ENCODE measurements around the gene LHFPL4.
"Not testable (repeated sequence)": the region's sequence is repeated elsewhere in the genome, so short reads cannot be mapped to it uniquely, and the experiment has no call there.

LHFPL4 gene

DNA sequence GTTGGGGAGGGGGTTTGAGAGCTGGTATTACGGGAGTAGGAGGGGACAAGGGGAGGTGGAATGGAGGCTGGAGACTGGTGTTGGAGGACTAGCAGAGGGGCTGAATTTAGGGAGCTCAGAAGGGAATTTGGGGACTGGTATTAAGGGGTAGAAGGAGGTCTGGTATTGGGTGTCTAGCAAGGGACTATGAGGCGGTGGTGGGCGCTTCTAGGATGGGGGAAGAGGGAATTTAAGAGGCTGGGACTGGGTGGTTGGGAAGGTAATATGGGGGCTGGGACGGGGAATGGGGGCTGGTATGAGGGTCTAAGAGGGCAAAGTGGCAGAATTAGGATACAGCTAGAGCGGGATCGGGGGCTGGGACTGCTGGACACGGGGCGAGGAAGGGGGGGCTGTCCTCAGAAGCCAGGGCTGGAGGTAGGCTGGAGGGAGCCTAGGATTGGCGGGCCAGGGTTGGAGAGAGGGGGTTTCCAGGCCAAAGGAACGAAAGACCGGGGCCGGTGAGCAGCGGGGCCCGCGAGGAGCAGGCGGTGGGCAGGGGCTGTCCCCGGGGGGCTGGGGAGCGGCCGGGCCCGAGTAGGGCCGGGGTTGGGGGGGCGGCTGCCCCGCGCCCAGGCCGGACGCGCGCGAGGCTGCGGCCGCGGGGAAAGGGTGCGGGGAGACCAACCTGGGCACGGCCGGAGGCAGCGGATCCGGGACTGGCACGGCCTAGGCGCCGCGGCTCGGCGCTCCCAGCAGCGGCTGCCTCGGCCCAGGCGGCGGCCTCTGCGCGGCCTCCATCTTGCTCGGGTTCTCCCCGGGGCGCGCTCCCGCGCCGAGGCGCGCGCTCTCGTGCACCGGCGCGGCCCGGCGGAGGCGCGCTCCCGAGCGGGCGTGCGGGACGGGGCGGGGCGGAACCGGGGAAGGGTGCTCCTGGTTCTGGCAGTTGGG, at the start of gene LHFPL4:
Gene LHFPL4 (minus strand): TSS at position 802 of the 927 bp plus-strand sequence. CDS start 1,143 bp downstream, outside the sequence.
- no peak for DNase-seq (ENCODE audit: low read depth in 2 of 2)

DNA sequence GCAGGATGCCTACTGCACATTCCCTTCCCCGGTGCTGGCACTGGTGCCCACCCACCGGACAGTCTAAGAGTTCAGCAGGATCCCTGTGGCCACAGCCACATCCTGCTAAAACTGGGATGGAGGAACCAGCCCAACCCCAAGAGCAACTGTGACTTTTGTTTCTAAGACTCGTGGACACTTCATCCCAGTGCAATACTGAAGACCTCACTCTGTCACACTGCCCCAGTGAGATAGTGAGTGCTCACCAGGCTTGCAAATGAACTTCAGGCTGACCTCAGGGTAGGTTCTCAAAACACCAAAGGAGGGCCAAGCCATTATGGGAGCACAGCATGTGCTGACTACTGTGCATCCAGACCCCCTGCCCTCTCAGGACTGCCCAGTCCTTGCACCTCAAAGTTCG, 49.0 kb upstream of the LHFPL4 start:
- DNase-seq (ENCODE audit: low read depth in 2 of 2), result no peak

DNA sequence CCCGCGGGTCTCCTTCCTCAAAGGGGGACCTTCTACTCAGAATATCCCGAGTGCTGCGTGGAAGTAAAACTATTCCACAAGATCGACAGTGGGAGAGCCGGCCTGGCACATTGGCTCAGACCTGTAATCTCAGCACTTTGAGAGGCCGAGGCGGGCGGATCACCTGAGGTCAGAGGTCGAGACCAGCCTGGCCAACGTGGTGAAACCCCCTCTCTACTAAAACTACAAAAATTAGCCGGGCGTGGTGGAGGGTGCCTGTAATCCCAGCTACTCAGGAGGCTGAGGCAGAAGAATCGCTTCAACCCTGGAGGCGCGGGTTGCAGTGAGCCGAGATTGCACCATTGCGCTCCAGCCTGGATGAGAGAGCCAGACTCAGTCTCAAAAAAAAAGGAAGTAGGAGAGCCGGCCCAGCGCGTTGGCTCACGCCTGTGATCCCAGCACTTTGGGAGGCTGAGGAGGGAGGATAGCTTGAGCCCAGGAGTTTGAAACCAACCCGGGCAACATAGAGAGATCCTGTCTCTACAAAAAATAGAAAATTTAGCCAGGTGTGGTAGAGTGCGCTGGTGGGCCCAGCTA, 47.5 kb upstream of the LHFPL4 start:
- DNase-seq (ENCODE audit: low read depth in 2 of 2), result not testable (repeated sequence)

DNA sequence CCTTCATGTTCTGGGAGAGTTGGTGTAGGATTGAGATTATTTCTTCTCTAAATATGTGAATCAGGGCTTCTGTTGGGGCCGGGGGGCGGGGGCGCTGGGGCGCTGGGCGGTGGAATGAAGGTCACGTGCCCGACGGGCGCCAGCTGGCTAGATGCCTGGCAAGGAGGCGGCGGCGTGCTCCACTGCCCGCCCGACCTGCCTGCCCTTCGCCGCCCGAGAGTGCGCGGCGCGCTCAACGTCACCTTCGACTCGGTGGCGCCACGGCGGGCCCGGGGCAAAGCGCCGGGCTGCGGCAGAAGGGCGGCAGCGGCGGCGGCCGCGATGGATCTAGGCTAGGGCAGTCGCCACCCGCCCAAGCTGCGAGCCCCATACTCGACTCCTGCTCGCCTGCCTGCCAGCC, 47.0 kb upstream of the LHFPL4 start:
- peak in 1 of 2 experiments; percentile 13 for DNase-seq (ENCODE audit: low read depth in 2 of 2)

DNA sequence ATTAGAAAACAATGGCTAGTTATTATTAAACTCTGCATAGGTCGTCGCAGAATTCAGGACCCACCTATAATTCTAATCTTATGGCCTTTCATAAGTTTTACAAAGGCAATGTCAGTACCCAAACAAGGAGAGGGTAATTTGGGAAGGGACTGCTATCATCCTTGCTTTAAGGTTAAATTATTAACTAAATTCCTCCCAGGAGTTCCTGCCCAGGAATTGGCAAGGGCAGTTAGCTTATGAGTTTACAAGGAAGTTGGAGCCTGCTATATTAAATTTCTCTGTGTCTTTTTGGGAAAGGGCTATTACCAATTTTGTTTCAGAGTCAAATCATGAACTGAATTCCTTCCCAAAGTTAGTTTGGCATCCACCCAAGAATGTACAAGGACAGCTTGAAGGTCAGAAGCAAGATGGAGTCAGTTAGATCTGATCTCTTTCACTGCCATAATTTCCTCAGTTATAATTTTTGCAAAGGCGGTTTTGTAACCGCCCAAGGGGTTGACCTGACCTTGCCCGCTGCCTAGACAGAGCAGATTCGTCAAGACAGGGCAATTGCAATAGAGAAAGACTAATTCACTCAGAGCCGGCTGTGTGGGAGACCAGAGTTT, 45.3 kb upstream of the LHFPL4 start:
- DNase-seq (ENCODE audit: low read depth in 2 of 2), result no peak

DNA sequence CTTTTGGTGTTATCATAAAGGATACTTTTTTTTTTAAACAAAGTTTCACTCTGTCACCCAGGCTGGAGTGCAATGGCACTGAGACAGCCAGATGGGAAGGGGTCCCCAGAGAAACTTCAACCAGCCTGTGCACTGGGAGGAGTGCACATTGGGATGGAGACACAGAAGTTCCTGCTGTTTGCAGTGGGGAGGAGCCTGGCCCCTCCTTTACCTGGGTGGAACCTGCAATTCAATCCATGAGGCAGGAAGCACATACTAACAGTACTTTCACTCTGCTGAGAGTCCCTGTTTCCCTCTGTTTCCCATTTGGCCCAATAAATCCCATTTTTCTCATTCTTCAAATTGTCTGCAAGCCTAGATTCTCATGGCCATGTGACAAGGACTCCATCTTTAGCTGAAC, 42.3 kb upstream of the LHFPL4 start:
- DNase-seq (ENCODE audit: low read depth in 2 of 2), result no peak

DNA sequence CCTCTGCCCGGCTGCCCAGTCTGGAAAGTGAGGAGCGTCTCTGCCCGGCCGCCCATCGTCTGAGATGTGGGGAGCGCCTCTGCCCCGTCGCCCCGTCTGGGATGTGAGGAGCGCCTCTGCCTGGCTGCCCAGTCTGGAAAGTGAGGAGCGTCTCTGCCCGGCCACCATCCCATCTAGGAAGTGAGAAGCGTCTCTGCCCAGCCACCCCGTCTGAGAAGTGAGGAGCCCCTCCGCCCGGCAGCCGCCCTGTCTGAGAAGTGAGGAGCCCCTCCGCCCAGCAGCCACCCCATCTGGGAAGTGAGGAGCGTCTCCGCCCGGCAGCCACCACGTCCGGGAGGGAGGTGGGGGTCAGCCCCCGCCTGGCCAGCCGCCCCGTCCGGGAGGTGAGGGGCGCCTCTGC, 38.2 kb upstream of the LHFPL4 start:
- DNase-seq (ENCODE audit: low read depth in 2 of 2), result not testable (repeated sequence)

DNA sequence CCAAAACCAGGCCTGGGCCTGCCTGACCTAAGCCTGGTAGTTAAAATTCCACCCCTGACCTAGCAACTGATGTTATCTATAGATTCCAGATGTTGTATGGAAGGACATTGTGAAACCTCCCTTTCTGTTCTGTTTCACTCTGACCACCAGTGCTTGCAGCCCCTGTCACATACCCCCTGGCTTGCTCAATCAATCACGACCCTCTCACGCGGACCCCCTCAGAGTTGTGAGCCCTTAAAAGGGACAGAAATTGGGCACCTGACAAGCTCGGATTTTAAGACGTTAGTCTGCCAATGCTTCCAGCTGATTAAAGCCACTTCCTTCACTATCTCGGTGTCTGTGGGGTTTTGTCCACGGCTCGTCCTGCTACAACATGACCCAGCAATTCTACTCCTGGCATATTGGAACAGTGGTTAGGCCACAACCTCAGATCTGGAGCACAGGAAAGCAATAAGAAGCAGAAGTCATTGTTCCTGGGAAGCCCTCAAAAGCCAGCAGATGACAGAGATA, 36.7 kb upstream of the LHFPL4 start:
- DNase-seq (ENCODE audit: low read depth in 2 of 2), result no peak

DNA sequence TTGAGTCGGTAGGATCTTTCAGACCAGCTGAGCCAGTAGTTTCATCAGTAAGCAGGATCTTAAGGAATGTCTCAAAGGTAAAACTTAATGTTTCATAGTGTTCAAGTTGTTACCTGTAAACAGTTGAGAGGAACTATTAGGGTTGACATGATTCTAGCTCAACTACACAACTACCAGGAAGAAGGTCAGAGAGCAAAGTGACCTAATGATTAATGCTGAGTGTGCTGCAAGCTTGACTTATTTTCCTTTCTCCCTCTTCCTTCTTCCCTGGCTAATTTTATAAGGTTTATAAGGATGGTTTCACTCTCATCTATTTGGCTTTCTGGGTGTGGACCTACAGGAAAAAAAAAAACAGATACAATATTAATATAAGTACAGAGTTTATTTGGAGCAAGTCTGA, 30.2 kb upstream of the LHFPL4 start:
- DNase-seq (ENCODE audit: low read depth in 2 of 2), result no peak

DNA sequence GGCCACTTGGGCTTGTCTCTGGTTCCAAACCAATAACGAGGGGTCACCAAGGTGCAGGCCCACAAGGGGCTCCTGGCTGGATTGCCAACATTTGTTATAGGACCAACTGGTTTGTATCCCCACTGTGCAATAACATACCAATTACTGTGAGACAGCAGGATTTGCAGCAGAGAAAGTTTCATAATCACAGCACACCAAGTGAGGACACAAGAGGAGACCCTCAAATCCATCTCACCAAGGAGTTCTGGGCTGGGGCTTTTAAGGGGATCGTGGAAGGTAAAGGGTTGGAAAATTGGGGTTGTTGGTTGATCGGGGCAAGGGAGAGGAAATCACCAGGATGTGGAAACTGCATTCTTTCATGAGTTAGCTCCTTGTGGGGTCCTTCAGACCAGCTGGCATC, 29.7 kb upstream of the LHFPL4 start:
- no peak for DNase-seq (ENCODE audit: low read depth in 2 of 2)

DNA sequence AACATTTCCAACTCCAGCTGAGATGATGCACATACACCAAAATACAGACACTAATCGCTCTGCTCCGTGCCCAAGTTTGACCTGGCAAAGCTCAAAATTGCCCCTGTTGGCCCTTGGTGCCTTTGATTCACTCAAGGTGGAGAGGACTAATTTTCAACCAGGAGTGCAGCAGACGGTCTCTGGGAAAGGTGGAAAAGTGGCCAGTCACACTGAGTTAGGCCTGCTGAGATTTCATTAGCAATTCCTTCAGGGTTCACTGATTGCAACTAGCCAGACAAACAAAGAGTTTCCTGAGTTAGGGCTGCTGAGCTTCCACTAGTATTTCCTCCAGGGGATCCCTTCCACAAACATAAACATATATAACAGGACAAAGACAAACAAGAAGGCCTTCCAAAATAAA, 28.7 kb upstream of the LHFPL4 start:
- no peak for DNase-seq (ENCODE audit: low read depth in 2 of 2)

DNA sequence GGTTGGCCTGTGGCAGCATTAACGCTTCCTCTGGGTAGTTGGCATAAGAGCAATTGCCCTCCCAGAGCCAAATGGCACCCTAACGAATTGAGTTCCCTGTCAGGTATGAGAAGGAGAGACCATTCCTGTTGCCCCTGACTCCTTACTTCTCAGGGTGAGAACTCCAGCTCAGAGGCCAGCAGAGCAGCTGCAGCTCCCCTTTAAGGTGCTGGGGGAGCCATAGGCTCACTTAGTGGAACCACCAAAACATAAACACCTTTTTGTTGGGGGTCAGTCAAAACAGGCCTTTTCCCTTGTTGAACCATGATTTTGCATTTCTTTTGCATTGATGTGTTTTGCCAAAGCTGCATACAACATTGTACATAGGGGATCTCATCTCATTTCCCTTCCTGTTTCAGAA, 28.1 kb upstream of the LHFPL4 start:
- DNase-seq (ENCODE audit: low read depth in 2 of 2), result no peak

DNA sequence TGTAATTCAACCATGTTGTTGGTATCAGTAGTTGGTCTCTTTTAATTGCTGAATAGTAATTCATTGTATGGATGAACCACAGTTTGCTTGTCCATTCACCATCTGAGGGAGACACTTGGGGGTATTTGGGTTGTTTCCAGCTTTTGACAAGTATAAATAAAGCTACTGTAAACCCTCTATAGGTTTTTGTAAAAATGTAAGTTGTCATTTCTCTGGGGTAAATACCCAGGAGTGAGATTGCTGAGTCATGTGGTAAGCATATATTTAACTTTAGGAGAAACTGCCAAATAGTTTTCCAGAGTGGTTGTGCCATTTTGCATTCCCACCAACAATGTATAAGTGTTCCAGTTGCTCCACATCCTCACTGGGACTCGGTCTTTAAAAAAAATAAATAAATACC, 15.4 kb upstream of the LHFPL4 start:
- no peak for DNase-seq (ENCODE audit: low read depth in 2 of 2)

DNA sequence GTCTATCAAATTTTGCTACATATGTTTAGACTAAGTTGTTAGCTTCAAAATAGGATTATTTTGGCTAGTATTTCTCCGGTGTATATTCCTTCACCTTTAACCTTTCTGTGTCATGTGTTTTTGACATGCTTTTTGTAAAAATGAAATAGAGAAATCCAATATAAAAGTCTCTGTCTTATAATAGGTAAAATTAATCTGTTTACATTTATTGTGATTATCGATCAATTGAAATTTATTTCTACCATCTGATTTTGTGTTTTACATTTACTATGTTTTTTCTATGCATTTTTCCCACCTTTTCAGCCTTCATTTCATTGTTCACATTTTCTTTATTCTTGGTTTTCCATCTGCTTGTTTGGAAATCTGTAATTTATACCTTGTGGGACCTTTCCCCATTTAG, 11.7 kb upstream of the LHFPL4 start:
- no peak for DNase-seq (ENCODE audit: low read depth in 2 of 2)

DNA sequence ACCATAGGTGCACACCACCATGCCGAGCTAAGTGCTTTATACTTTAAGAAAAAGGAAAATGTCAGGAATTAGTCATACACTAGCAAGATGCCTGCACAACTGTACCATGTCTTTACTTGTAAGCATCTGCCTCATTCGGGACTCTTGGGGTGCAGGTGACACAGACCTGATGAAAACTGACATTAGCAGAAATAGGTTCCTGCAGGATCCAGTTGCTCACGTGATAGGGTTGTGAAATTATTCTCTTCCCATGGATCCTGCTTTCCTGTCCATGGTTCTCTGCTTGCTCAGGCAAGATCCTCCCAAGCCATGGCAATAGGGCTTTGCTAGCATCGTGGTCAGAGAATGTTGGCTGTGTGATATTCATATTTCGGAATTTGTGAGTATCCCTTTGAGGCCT, 10.2 kb upstream of the LHFPL4 start:
- no peak for DNase-seq (ENCODE audit: low read depth in 2 of 2)

DNA sequence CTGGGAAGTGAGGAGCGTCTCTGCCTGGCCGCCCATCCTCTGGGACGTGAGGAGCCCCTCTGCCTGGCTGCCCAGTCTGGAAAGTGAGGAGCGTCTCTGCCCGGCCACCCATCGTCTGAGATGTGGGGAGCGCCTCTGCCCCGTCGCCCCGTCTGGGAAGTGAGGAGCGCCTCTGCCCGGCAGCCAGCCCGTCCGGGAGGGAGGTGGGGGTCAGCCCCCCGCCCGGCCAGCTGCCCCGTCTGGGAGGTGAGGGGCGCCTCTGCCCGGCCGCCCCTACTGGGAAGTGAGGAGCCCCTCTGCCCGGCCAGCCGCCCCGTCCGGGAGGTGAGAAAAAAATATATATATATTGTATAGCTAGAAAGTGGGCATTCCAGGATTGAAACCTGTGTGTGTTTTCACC, 6.4 kb upstream of the LHFPL4 start:
- not testable (repeated sequence) for DNase-seq (ENCODE audit: low read depth in 2 of 2)

DNA sequence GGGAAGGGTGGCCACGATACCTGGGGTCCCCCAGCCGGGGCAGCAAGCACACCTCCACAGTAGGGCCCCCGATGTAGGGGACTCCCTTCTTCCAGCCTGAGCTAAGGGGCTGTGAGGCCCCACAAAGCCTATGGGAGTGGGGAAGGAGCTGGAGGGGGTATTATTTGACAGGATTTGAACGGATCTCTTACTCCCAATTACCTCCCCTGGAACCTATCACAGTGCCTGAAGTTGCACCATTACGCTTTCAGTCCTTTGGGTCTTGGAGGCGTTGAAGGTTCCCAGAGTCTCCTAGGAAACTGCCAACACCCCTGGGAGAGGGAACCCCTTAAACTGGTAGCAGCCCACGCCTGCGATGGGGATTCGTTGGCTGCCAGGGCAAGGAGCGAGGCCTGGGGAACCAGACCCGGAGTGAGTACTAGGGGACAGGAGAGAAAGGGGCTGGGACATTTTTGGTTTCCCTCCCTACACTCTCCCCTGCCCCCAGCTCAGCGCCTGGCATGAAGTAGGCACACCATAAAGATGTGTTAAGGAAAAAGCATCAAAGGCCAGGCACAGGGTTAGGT, 409 bp upstream of the LHFPL4 start:
- no peak for DNase-seq (ENCODE audit: low read depth in 2 of 2)

DNA sequence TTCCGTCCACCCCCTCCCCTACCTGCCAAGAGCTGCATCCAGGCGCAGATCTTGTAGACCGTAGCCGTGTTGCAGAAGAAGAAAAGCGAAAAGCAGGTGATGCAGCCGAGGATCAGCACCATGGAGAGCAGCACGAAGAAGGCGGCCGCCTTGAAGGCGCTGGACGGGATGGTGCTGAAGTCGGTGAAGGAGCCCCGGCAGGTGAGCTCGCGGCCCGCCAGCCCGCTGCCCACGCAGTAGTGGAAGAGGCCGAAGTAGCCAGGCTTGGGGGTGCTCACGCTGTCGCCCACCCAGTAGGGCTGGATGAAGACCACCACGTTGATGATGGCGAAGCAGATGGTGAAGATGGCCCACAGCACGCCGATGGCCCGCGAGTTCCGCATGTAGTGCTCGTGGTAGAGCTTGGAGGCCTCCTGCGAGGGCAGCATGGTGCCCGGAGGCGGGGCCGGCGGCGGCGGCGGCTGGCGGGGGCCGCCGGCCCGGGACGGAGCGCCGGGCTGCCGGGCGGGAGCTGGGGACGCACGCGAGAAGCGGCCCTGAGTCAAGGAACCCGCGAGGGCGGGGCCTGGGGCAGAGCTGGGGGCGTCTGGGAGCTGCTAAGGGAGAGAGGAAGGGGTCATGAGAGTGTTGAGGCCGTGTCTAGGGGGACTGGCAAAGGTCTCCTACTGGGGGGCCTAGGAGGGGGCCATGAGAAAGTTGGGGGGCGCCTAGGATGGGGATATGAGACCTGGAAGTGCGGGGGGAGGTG, 1.2 kb downstream of the LHFPL4 start:
- peak in 1 of 2 experiments; percentile 36 for DNase-seq (ENCODE audit: low read depth in 2 of 2)

DNA sequence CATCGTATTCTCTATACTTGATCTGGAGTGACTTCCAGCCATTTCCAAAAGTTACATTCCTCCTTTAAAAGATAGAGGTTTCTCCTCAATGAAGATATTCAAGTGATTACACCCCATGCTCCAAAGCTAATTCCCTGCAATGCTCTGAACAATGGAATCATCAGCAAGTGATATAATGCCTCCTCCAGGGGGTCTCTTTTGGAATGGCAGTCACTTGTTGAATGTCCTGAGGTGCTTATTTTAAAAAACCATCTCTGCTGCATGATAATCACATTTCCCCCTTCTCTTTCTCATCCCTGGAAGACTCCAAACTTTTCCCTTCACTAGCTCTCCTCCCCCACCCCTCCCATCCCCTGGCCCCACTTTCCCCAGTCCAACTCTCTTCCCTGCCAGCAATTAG, 2.6 kb downstream of the LHFPL4 start:
- no peak for DNase-seq (ENCODE audit: low read depth in 2 of 2)

DNA sequence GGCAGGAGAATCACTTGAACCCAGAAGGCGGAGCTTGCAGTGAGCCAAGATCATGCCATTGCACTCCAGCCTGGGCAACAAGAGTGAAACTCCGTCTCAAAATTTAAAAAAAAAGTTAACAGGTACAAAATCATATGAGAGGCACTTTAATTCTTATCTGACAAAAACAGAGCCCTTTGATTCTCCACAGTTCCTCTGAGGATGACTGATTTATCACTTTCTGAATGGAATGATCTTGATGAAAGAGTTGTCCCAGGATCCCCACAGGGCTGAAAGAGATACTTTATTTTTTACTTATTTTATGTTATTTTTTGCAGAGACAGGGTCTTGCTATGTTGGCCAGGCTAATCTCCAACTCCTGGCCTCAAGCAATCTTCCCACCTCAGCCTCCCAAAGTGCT, 4.0 kb downstream of the LHFPL4 start:
- no peak for DNase-seq (ENCODE audit: low read depth in 2 of 2)

DNA sequence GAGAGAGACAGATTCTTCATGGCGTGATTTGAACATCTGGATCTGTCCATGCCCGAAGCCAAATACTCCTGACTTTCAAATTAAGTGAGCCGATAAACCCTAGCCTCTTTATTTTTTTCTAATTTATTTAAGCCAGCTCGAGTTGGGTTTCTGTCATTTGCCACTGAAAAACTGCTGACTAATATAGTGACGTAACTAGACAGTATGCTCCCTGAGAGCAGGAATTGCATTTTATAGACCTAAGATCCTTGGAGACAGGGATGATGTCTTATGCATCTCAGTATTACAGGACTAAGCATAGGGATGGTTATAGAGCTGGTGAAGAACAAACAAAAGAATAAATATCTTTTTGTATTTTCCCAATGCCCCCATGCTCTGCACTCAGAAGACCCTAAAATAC, 4.6 kb downstream of the LHFPL4 start:
- no peak for DNase-seq (ENCODE audit: low read depth in 2 of 2)

DNA sequence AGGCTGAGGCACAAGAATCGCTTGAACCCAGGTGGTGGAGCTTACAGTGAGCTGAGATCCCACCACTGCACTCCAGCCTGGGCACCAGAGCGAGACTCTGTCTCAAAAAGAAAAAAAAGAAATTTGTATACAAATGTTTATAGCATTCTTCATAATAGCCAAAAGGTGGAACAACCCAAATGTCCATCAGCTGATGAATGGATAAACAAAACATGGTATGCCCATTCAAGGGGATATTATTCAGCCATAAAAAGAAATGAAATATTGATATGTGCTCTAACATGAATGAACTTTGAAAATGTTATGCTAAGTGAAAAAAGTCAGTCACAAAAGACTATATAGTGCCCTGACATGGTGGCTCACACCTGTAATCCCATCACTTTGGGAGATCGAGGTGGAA, 11.4 kb downstream of the LHFPL4 start:
- DNase-seq (ENCODE audit: low read depth in 2 of 2), result no peak
